Vagina (tissue), 2 donors: ENCODE results near the gene ASAP2. TPM values are rescaled to one million over a fixed set of nuclear protein-coding genes. Genes with fewer than 3 reads are reported as not detected.
A peak's percentile ranks its signal among the peaks of the same experiment; 100 is the strongest.

Source experiments
- DNase-seq, 2 donors: peaks; one replicate each; pipeline ENCODE4 v3.0.0-alpha.2; 2017; ENCODE audit errors: extremely low spot score in 2 of 2
- H3K27ac ChIP-seq: fragments of 200-600 bp; sonication (generic); one replicate; pipeline ENCODE4 v1.5.1; 2019
- H3K27me3 ChIP-seq: fragments of 200-600 bp; sonication (generic); one replicate; pipeline ENCODE4 v1.5.1; 2019
- H3K36me3 ChIP-seq, 2 donors: fragments of 200-600 bp; sonication (generic); one replicate each; pipeline ENCODE4 v1.5.1; 2017 to 2019
- H3K4me1 ChIP-seq: fragments of 200-600 bp; sonication (generic); one replicate; pipeline ENCODE4 v1.5.1; 2019
- H3K4me3 ChIP-seq, 2 donors: fragments of 200-600 bp; sonication (generic); 1 replicate in 1 of 2; 2 replicates in 1 of 2; pipeline ENCODE4 v1.5.1; 2016 to 2019
- H3K9me3 ChIP-seq: fragments of 200-600 bp; sonication (generic); one replicate; pipeline ENCODE4 v1.5.1; 2019
- POLR2A ChIP-seq, 2 donors: fragments of 450-650 bp; IDR thresholded peaks; one replicate each; pipeline ENCODE4 v1.6.1; 2017; ENCODE audit warnings: antibody characterized with exemption in 2 of 2, mild to moderate bottlenecking in 2 of 2, moderate library complexity in 2 of 2
- POLR2AphosphoS5 ChIP-seq, 2 donors: sonication (generic); formaldehyde crosslinking; IDR thresholded peaks; one replicate each; pipeline ENCODE4 v1.9.0; 2017; ENCODE audit warnings: antibody characterized with exemption in 2 of 2, mild to moderate bottlenecking in 2 of 2, low read depth in 1 of 2; ENCODE audit not compliant: insufficient read depth in 1 of 2
- intact Hi-C: fragments of 100-400 bp; cut with DNase I; formaldehyde crosslinking; loops from one replicate; pipeline ENCODE4 v1.15.1; 2023
- total RNA-seq: library from RNA; depleted of rRNA; stranded (reverse); fragments of >200 nt; gene quantifications from one replicate; pipeline ENCODE4 v1.2.3, GENCODE V29; 2016
- TF ChIP-seq, protein P1 (sequence below), 3 experiments: fragments of 450-650 bp in 2 of 3; fragments of 200-600 bp in 1 of 3; sonication (generic) in 1 of 3; IDR thresholded peaks; one replicate each; pipeline ENCODE4 v1.5.1; 2017 to 2019; ENCODE audit warnings: antibody characterized with exemption in 3 of 3, mild to moderate bottlenecking in 2 of 3, moderate library complexity in 2 of 3

ASAP2 gene
- total RNA-seq, 1 donor from 2014 or later: 36.3 TPM

DNA sequence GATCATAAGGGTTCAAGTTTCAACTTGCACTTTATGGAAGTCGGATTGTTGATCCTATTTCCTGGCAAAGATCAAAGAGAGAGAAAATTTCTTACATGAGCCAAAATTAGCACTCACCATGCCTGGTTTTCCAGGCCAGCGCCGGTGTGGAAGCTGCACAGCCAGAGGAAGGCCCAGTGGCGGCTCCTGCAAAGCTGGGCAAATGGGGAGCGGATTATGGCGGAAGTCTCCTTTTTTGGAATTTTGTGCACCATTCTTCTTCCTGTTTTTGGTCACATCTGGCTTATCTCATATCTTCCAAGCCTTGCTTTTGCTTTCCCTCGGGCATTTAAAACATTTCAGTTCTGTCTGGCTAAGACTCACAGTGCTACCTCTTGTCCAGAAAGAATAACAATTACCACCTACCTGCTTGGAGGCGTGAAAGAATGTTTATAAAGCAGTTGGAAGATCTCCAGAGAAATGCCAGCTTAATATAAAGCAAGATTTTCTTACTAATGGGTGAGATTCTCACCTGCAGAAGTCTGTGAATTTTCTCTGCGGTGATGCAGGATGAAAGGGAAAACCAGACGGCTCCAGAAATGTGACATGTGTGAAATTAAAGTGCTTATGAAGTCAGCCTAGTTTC, 94.3 kb downstream of the ASAP2 start:
- no peak for TF ChIP-seq POLR2AphosphoS5 (IDR thresholded peaks at IDR 0.05; ENCODE audit: insufficient read depth in 1 of 2, low read depth in 1 of 2)
- no peak for TF ChIP-seq POLR2A (IDR thresholded peaks at IDR 0.05)
- TF ChIP-seq, protein P1, sequence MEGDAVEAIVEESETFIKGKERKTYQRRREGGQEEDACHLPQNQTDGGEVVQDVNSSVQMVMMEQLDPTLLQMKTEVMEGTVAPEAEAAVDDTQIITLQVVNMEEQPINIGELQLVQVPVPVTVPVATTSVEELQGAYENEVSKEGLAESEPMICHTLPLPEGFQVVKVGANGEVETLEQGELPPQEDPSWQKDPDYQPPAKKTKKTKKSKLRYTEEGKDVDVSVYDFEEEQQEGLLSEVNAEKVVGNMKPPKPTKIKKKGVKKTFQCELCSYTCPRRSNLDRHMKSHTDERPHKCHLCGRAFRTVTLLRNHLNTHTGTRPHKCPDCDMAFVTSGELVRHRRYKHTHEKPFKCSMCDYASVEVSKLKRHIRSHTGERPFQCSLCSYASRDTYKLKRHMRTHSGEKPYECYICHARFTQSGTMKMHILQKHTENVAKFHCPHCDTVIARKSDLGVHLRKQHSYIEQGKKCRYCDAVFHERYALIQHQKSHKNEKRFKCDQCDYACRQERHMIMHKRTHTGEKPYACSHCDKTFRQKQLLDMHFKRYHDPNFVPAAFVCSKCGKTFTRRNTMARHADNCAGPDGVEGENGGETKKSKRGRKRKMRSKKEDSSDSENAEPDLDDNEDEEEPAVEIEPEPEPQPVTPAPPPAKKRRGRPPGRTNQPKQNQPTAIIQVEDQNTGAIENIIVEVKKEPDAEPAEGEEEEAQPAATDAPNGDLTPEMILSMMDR (IDR thresholded peaks at IDR 0.05): no peak
- DNase-seq: no peak
- Histone ChIP-seq H3K27me3 (no peaks in the 10 kb centered on the region), H3K9me3 (no peaks in the 10 kb centered on the region), H3K36me3 (no peaks in the 10 kb centered on the region), H3K4me3 (no peak overlapping the region), H3K27ac (no peak overlapping the region), H3K4me1 (peaks cover 13% of the 10 kb centered on the region)
- intact Hi-C loops: no loop called here

DNA sequence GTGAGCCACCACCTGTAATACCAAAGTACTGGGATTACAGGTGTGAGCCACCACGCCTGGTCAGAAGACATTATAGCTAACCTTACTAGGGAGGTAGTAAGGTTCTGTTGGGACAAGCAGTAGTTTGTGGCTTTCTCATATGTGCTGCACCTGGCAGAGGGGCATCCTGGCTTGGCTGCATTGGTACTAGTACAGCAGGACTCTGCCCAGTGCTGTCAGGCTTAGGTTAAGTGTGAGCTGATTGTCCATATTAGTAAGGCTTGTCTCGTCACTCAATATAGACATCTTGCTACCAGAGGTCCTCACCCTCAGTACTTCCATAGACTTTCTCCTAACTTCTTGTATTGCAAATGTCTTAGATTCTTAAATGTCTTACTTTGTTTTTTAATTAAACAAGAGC, 96.1 kb downstream of the ASAP2 start:
- intact Hi-C loops: no loop called here
- TF ChIP-seq POLR2AphosphoS5 (IDR thresholded peaks at IDR 0.05; ENCODE audit: insufficient read depth in 1 of 2, low read depth in 1 of 2): no peak
- TF ChIP-seq, protein P1 (IDR thresholded peaks at IDR 0.05): no peak
- TF ChIP-seq POLR2A (IDR thresholded peaks at IDR 0.05): no peak
- DNase-seq: no peak
- Histone ChIP-seq H3K27me3 (no peaks in the 10 kb centered on the region), H3K36me3 (no peaks in the 10 kb centered on the region), H3K4me3 (no peak overlapping the region), H3K9me3 (no peaks in the 10 kb centered on the region), H3K27ac (no peak overlapping the region), H3K4me1 (peaks cover 29% of the 10 kb centered on the region)

DNA sequence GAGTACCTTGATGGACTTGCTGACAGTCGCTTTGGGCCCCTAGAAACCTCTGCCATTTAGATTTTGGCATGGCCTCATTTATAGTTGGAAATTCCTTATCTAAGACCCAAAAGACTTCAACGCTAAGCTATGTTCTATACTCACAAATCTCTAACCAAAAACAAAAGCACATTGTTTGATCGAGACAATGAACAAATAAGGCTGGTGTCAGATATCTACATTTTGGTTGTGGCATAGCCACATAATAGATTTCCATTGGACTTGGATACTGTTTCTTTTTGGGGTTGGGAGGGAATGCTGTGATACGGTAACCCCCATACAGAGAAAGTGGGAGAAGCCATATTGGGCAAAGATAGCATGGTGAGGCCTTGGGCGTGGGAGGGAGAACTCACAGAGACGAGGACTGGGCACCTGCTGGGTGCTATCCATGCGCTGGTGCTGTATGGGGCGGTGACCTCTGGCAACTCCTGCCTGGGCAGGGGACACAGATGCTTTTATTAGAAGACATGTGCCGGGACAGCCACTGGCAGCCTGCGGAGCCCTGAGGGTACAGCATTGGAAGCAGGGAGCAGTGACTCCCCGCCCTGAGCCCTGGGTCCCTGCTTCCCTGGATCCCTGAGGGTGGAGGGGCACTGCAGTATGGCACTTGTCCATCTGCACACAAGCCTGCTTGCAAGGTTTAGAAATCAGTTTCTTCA, 97.1 kb downstream of the ASAP2 start:
- intact Hi-C loops: no loop called here
- H3K9me3 ChIP-seq: no peaks in the 10 kb centered on the region
- no peak overlapping the region for H3K27ac ChIP-seq
- no peaks in the 10 kb centered on the region for H3K27me3 ChIP-seq
- no peak for DNase-seq
- peaks cover 39% of the 10 kb centered on the region for H3K4me1 ChIP-seq
- H3K4me3 ChIP-seq: no peak overlapping the region
- no peaks in the 10 kb centered on the region for H3K36me3 ChIP-seq
- TF ChIP-seq POLR2AphosphoS5 (IDR thresholded peaks at IDR 0.05; ENCODE audit: insufficient read depth in 1 of 2, low read depth in 1 of 2): no peak
- TF ChIP-seq POLR2A (IDR thresholded peaks at IDR 0.05): no peak
- TF ChIP-seq, protein P1 (IDR thresholded peaks at IDR 0.05): no peak

DNA sequence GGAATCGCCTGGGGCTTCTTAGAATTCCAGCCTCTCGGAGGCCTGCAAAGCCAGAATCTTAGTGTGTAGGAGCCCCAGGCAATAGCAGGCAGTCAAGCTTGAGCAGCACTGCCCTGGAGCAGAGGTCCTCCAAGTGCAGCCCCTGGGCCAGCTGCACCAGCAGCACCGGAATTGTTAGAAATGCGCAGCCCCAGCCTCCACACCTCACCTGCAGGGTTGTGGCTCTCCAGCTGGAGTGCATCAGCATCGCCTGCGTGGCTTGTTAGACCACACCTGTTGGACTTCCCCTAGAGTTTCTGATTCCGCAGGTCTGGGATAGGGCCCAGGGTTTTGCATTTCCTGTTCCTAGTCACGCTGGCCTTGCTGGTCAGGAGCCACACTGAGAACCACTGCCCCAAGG, 100.3 kb downstream of the ASAP2 start:
- TF ChIP-seq POLR2A (IDR thresholded peaks at IDR 0.05) (no peak), POLR2AphosphoS5 (IDR thresholded peaks at IDR 0.05; ENCODE audit: insufficient read depth in 1 of 2, low read depth in 1 of 2) (no peak)
- TF ChIP-seq, protein P1 (IDR thresholded peaks at IDR 0.05): no peak
- peak overlapping the region; percentile 89 for H3K27ac ChIP-seq
- peaks cover 65% of the 10 kb centered on the region for H3K4me1 ChIP-seq
- no peak overlapping the region for H3K4me3 ChIP-seq
- no peaks in the 10 kb centered on the region for H3K27me3 ChIP-seq
- H3K36me3 ChIP-seq: no peaks in the 10 kb centered on the region
- no peak for DNase-seq
- intact Hi-C loops: no loop called here
- no peaks in the 10 kb centered on the region for H3K9me3 ChIP-seq

DNA sequence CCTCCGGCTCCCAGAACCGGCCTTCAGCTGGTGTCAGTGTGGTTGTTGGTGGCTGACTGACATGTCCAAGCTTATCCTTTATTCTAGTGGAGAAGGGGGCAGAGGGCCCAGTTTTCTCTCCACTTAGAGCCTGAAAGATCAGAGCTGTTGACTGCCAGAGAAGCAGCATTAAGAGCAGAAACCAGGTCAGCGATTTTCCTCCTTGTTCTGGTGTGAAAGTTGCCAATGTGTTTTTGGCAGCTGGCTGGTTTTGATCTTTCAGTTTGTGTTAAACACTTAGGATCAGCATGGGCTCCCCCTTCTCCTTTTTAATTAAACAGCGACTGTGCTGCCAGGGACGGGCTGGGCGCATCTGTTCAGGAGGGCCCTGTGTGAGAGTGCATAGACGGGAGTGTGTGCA, 100.9 kb downstream of the ASAP2 start:
- no peak for TF ChIP-seq POLR2A (IDR thresholded peaks at IDR 0.05)
- TF ChIP-seq POLR2AphosphoS5 (IDR thresholded peaks at IDR 0.05; ENCODE audit: insufficient read depth in 1 of 2, low read depth in 1 of 2): no peak
- TF ChIP-seq, protein P1 (IDR thresholded peaks at IDR 0.05): no peak
- DNase-seq: no peak
- H3K4me1 ChIP-seq: peaks cover 60% of the 10 kb centered on the region
- intact Hi-C loops: no loop called here
- H3K27ac ChIP-seq: peak overlapping the region; percentile 89
- no peak overlapping the region for H3K4me3 ChIP-seq
- no peaks in the 10 kb centered on the region for H3K36me3 ChIP-seq
- H3K9me3 ChIP-seq: no peaks in the 10 kb centered on the region
- no peaks in the 10 kb centered on the region for H3K27me3 ChIP-seq
